Activated naive CD8-positive, alpha-beta T cell treated with anti-CD3 and anti-CD28 coated beads for 36 hours (primary cell): Measurements from ENCODE around the gene ARHGAP32. TPM values are rescaled to one million over a fixed set of nuclear protein-coding genes. Genes with fewer than 3 reads are reported as not detected.

ENCODE experiments used
- DNase-seq: peaks from one replicate; pipeline ENCODE4 v3.0.0; 2021
- H3K27ac Mint-ChIP-seq: one replicate; pipeline ENCODE4 v1.8.0; 2022; ENCODE audit warnings: mild to moderate bottlenecking, moderate library complexity, mixed read lengths
- H3K27me3 Mint-ChIP-seq: one replicate; pipeline ENCODE4 v1.8.0; 2022; ENCODE audit warnings: mild to moderate bottlenecking, mixed read lengths
- H3K36me3 Mint-ChIP-seq: one replicate; pipeline ENCODE4 v1.8.0; 2021; ENCODE audit warnings: mild to moderate bottlenecking, mixed read lengths
- H3K4me1 Mint-ChIP-seq: one replicate; pipeline ENCODE4 v1.8.0; 2021; ENCODE audit warnings: mixed read lengths
- H3K4me3 Mint-ChIP-seq: one replicate; pipeline ENCODE4 v1.8.0; 2022; ENCODE audit warnings: mild to moderate bottlenecking, moderate library complexity, mixed read lengths
- H3K9me3 Mint-ChIP-seq: one replicate; pipeline ENCODE4 v1.8.0; 2022; ENCODE audit warnings: mixed read lengths
- total RNA-seq, 2 experiments: library from RNA; stranded (reverse); gene quantifications; one replicate each; pipeline ENCODE4 v1.2.3, GENCODE V29; 2021

Gene ARHGAP32
- 1 to 10 TPM; 6.5 to 7.4 TPM for total RNA-seq

DNA sequence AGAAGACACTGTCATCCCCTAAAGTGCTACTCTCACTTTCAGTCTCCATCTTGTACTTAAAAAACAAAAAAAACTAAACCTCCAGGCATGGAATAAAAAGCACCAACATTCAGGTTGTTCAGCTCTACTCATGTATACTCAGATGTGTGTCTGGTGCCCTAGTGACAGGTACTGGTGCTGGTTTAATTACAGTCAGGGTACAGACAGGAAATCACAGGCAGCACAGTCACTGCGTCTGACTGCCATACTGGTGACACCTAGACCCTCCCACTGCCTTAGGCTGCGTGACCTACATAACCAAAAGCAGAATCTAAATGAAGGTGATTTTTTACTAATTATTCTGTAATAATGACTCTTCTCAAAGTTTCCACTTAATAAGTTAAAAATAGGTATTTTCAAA lies at the start of gene ARHGAP32:
ARHGAP32 (minus strand) TSS at position 176 of the 400 bp plus-strand sequence; CDS start at position 49, 127 bp downstream.
- H3K9me3 Mint-ChIP-seq, result no peaks in the 10 kb centered on the region
- no peak within 1 kb of the TSS for H3K4me3 Mint-ChIP-seq
- no peak within 1 kb of the TSS for H3K27ac Mint-ChIP-seq
- H3K27me3 Mint-ChIP-seq, result no peaks in the 10 kb centered on the region
- peak; percentile 17 for DNase-seq
- H3K4me1 Mint-ChIP-seq, result no peaks in the 10 kb centered on the region
- no peaks in the 10 kb centered on the region for H3K36me3 Mint-ChIP-seq

DNA sequence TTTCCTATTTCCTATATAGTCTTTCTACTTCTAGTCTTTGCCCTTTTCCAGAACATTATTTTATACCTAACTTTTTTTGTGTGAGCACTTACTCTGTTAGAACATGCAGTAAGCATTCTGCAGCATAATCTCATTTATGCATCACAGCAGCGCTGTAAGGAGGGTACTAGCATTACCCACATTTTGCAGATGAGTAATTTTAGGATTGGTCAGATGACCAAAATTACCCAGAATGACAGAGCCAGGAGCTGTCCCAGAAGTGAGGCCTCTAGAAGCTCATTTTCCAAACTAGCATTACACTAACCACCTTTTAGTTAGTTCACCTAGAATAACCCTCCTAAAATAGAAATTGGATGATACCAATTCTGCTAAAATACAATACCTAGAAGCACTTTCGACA lies 47.1 kb upstream of the ARHGAP32 start:
- no peak overlapping the region for H3K4me3 Mint-ChIP-seq
- H3K27me3 Mint-ChIP-seq, result no peaks in the 10 kb centered on the region
- peaks cover 9% of the 10 kb centered on the region for H3K36me3 Mint-ChIP-seq
- H3K4me1 Mint-ChIP-seq, result peaks cover 5% of the 10 kb centered on the region
- H3K9me3 Mint-ChIP-seq, result peaks cover 2% of the 10 kb centered on the region
- DNase-seq, result no peak
- H3K27ac Mint-ChIP-seq, result no peak overlapping the region

DNA sequence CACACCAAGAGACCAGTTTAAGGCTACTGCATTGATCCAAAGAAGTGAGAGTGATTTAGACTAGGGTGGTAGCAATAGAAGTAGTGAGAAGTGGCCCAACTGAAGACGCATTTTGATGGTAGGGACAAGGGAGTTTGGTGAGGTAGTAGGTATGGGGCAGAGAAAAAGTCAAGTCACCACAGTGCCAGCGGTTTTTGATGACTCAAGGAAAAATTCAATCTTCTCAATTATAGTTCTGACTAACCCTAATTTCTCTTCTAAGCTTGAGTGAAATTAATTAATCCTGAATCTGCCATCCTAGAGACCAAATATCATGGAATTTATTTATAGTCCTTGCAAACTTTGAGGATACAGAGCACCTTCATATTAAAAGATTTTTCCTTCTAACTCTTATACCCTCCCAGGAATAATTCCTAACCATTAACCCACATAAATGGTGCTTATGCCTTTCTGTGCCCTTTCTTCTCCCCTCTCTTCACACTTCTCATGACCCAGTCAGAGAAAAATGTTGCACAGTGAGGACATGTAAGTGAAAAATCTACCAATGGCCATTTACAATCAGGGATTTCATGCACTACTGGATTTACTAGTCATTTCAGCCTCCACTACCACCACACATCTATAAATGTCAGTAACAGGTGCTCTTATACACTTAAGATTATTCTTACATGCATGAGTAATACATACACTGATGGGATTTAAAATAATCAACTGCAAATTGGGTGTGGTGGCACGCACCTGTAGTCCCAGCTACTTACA lies 45.9 kb upstream of the ARHGAP32 start:
- Mint-ChIP-seq H3K27ac (no peak overlapping the region), H3K27me3 (no peaks in the 10 kb centered on the region), H3K9me3 (peaks cover 2% of the 10 kb centered on the region), H3K4me1 (peaks cover 2% of the 10 kb centered on the region), H3K4me3 (no peak overlapping the region), H3K36me3 (peaks cover 9% of the 10 kb centered on the region)
- no peak for DNase-seq

DNA sequence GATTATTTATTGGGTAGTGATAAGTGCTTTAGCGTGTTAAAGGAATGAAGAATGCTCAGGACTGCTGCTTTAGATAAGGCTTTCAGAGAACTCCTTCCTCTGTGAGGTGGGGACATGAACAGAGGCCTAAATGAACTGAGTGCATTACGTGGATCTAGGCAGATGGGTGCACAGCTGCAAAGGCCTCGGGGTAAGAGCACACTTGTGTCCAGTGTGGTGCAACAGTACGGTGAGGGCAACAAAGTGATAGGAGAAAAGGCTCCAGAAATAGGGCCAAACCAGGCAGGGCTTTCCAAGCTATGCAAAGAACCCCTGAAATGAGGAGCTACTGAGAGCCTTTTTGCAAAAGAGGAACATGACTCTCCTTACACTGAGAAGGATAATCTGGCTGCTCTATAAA lies 45.3 kb upstream of the ARHGAP32 start:
- no peak for DNase-seq
- Mint-ChIP-seq H3K36me3 (peaks cover 9% of the 10 kb centered on the region), H3K4me3 (no peak overlapping the region), H3K9me3 (peaks cover 2% of the 10 kb centered on the region), H3K27ac (no peak overlapping the region), H3K4me1 (peaks cover 2% of the 10 kb centered on the region), H3K27me3 (no peaks in the 10 kb centered on the region)

DNA sequence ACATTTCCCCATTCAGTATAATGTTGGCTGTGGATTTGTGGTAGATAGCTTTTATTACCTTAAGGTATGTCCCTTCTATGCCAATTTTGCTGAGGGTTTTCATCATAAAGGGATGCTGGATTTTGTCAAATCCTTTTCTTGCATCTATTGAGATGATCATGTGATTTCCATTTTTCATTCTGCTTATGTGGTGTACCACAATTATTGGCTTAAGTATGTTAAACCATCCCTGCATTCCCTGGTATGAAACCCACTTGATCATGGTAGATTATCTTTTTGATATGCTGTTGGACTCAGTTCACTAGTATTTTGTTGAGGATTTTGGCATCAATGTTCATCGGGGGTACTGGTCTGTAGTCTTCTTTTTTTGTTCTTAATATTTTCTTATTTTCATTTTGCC lies 44.7 kb upstream of the ARHGAP32 start:
- H3K27ac Mint-ChIP-seq, result no peak overlapping the region
- H3K9me3 Mint-ChIP-seq, result peaks cover 2% of the 10 kb centered on the region
- H3K4me1 Mint-ChIP-seq, result peaks cover 2% of the 10 kb centered on the region
- no peak for DNase-seq
- H3K36me3 Mint-ChIP-seq, result peaks cover 9% of the 10 kb centered on the region
- no peak overlapping the region for H3K4me3 Mint-ChIP-seq
- H3K27me3 Mint-ChIP-seq, result no peaks in the 10 kb centered on the region

DNA sequence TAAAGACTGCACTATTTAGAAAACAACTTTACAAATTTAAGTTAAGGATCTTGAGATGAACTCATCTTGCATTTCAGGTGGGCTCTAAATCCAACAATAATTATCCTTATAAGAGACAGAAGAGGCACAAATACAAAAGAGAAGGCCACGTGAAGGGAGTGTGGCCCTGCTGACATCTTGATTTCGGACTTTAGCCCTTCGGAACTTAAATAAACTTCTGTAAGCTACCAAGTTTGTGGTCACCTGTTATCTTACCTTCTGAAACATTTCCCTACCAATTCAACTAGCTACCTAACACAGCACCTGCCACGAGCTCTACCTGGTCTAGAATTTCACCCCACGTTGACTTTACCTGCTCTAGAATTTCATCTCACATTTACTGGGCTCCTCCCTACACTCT lies 42.9 kb upstream of the ARHGAP32 start:
- peaks cover 2% of the 10 kb centered on the region for H3K4me1 Mint-ChIP-seq
- DNase-seq, result no peak

DNA sequence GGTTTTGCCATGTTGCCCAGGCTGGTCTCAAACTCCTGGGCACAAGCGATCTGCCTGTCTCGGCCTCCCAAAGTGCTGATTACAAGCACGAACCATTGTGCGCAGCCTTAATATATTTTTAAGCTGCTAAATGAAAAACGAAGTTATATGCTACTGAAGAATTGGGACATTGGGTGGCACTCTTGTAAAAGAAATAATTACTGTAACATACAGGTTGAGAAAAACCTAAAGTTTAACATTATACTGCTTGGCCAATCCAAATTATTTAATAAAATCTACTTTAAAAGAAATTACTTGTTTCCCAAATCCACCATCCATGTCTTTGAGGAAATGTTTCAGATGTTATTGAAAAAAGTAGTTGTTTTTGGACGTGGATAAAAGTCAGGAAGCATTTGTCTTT lies 37.9 kb upstream of the ARHGAP32 start:
- Mint-ChIP-seq H3K4me3 (no peak overlapping the region), H3K4me1 (no peaks in the 10 kb centered on the region), H3K27me3 (no peaks in the 10 kb centered on the region), H3K27ac (no peak overlapping the region), H3K9me3 (peaks cover 13% of the 10 kb centered on the region), H3K36me3 (peaks cover 11% of the 10 kb centered on the region)
- no peak for DNase-seq

More for the DNA sequence above, 42.9 kb upstream of the ARHGAP32 start:
- Mint-ChIP-seq H3K36me3 (peaks cover 9% of the 10 kb centered on the region), H3K4me3 (no peak overlapping the region), H3K9me3 (peaks cover 2% of the 10 kb centered on the region), H3K27me3 (no peaks in the 10 kb centered on the region), H3K27ac (no peak overlapping the region)

DNA sequence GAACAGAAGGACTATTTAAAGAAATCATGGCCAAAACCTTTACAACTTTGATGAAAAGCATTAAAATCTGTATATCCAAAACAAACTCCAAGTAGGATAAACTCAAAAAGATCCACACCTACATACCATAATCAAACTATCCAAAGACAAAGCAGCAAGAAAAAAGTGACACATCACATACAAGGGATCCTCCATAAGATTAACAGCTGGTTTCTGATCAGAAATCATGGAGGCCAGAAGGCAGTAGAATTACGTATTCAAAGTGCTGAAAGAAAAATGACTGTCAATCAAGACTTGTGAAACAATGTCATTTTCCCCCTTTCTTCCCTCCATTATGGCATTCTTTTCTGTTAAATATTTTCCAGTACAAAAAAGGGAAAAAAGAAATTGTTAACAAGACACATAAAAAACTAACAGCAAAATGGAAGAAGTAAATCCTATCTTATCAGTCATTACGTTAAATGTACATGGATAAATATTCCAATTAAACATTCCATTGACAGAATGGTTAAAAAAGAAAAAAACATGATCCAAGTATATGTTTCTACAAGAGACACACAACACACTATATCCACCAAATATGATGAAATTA lies 34.2 kb upstream of the ARHGAP32 start:
- Mint-ChIP-seq H3K27me3 (no peaks in the 10 kb centered on the region), H3K4me3 (no peak overlapping the region), H3K9me3 (peaks cover 13% of the 10 kb centered on the region), H3K4me1 (no peaks in the 10 kb centered on the region), H3K27ac (no peak overlapping the region), H3K36me3 (peaks cover 11% of the 10 kb centered on the region)
- DNase-seq, result no peak

DNA sequence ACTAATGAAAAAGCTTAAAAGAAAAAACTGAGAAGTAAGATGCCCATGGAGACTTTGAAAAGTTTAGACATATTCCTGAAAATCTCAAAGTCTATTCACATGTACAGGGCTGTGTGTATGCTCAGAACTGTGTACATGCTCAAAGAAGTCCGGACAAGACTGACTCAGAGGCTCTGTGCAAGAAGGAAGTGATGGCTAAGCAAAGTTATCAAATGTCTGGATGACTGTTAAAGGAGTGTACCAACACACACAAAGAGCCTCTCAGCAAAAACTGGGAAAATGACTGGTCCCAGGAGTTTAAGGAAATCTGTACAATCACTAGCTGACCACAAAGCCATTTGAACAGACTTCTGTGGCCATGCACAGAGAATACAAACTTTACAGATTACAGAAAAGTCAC lies 33.1 kb upstream of the ARHGAP32 start:
- no peak for DNase-seq
- Mint-ChIP-seq H3K27ac (no peak overlapping the region), H3K9me3 (peaks cover 13% of the 10 kb centered on the region), H3K36me3 (peaks cover 11% of the 10 kb centered on the region), H3K4me1 (no peaks in the 10 kb centered on the region), H3K27me3 (no peaks in the 10 kb centered on the region), H3K4me3 (no peak overlapping the region)

DNA sequence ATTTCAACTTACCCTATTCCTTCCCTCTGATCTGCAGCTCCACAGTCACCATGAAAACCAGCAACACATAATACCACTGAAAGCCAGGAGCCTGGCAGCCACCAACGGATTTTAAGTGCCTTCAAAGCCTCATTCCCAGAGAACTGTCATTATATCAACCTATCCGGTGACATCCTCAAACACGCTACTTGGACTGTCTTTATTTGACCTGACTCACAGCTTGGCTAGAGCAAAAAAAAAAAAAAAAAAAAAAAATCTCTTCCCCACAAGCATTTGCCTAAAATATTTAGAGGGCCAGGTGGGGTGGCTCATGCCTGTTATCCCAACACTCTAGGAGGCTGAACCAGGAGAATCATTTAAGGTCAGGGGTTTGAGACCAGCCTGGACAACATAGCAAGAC lies 32.4 kb upstream of the ARHGAP32 start:
- Mint-ChIP-seq H3K27ac (no peak overlapping the region), H3K36me3 (peaks cover 11% of the 10 kb centered on the region), H3K4me1 (no peaks in the 10 kb centered on the region), H3K27me3 (no peaks in the 10 kb centered on the region), H3K9me3 (peaks cover 13% of the 10 kb centered on the region), H3K4me3 (no peak overlapping the region)
- no peak for DNase-seq

DNA sequence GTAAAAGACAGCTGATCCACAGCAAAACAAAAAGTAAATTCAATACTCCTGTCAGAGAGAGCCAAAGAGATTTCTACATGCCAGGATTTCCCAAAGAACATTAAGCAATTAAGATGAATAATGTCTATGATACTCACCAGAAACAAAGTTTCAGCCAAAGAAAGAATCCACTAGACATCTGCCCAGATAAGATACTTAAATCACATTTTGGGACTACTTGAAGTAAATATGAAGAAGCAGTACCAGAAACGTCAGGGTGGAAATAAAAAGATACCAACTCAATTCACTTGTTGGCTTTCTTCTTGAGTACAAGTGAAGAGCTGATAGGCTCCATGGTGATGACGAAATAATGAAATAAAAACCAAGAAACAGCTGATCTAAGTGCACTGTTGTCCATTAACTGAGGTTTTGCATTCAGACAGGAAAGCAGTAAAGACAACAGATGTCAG lies 31.6 kb upstream of the ARHGAP32 start:
- Mint-ChIP-seq H3K27ac (no peak overlapping the region), H3K36me3 (peaks cover 11% of the 10 kb centered on the region), H3K9me3 (peaks cover 13% of the 10 kb centered on the region), H3K4me1 (no peaks in the 10 kb centered on the region), H3K27me3 (no peaks in the 10 kb centered on the region), H3K4me3 (no peak overlapping the region)
- no peak for DNase-seq

DNA sequence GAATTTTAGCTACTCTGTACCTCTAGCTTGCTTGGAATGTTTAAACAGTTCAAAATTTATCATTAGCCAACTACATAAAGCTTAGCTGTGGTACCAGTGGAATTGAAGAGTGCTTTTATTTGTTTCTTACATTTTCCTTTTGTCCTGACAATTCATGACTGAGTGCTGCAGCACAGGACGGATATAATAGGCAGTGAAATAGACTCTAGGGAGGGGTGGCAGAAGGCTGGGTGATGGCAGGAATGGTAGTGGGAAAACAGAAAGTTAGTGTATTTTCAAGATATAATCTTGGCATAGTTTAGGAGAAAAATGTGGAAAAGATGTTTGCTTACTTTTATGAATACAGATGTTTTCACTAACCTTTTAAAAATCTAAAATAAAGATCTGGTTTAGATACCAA lies 31.1 kb upstream of the ARHGAP32 start:
- Mint-ChIP-seq H3K9me3 (peaks cover 13% of the 10 kb centered on the region), H3K27me3 (no peaks in the 10 kb centered on the region), H3K4me1 (no peaks in the 10 kb centered on the region), H3K36me3 (peaks cover 11% of the 10 kb centered on the region), H3K4me3 (no peak overlapping the region), H3K27ac (no peak overlapping the region)
- no peak for DNase-seq

DNA sequence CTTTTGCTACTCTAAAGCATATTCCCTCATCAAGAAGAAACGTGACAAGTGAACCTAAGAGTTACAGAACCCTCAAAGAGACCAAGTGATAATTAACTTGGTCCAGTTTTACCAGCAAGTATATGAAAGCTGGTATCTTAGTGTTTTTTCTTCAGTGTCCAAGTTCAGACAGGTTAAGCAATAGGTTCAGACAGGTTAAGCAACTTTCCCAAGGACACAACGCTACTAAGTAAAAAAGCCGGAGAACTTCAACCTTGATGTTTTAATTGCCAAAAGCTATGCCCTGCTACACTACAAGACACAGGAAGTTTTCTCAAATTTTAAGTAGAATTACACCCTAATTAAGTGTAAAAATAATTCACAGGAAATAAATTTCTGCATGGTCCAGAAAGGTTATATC lies 30.0 kb upstream of the ARHGAP32 start:
- no peak for DNase-seq
- H3K36me3 Mint-ChIP-seq, result peaks cover 11% of the 10 kb centered on the region
- H3K4me1 Mint-ChIP-seq, result no peaks in the 10 kb centered on the region
- no peak overlapping the region for H3K4me3 Mint-ChIP-seq
- peaks cover 8% of the 10 kb centered on the region for H3K9me3 Mint-ChIP-seq
- H3K27me3 Mint-ChIP-seq, result no peaks in the 10 kb centered on the region
- H3K27ac Mint-ChIP-seq, result no peak overlapping the region

DNA sequence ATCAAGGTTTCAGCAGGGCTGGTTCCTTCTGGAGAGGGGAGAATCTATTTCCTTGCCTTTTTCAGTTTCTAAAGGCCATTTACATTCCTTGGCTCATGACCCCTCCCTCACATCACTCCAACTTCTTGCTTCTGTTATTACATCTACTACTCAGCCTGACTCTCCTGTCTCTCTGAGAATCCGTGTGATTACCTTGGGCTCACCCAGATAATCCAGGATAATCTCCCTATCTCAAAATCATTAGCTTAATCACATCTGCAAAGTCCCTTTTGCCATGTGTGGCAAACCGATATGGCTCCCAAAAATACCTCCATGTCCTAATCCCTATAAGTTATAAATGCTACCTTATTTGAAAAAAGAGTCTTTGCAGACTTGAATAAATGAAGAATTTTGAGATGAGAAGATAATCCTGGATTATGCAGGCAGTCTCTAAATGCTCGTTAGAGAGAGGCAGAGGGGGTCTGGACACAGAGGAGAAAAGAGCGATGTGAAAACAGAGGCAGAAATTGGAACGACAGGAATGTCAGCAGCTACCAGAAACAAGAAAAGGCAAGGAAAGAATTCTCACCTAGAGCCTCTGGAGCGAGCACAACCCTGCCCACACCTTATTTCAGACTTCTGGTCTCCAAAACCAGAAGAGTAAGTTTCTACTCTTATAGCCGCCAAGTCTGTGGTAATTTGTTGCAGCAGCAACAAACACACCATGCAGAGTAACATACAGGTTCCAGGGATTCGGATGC lies 23.6 kb upstream of the ARHGAP32 start:
- Mint-ChIP-seq H3K4me1 (peaks cover 5% of the 10 kb centered on the region), H3K27ac (no peak overlapping the region), H3K27me3 (no peaks in the 10 kb centered on the region), H3K4me3 (no peak overlapping the region), H3K9me3 (no peaks in the 10 kb centered on the region), H3K36me3 (no peaks in the 10 kb centered on the region)
- DNase-seq, result no peak

DNA sequence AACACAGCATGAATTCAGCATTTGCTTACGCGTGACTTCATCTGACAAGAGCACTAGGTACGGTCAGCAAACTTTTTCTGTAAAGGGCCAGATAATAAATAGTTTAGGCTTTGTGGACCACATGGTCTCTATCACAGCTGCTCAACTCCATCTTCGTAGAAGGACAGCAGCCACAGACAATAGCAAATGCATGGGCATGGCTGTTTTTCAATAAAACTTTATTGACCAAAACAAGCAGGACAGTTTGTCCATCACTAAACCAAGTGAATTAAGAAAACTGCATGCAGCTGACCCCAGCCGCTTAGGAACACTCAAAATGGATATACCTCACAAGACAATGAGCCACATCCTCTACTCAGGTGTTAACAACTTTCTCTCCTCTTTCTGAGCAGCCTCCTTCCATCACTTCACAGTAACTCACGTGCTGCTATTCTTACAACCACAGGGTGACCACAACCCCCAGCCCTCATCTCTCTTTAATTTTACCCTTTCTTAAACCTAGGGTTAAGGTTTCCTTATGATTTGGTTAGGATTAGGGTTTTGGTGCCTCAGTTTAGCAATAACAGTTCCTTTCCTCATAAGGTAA lies 22.7 kb upstream of the ARHGAP32 start:
- peaks cover 5% of the 10 kb centered on the region for H3K4me1 Mint-ChIP-seq
- H3K27ac Mint-ChIP-seq, result no peak overlapping the region
- no peak for DNase-seq
- H3K36me3 Mint-ChIP-seq, result no peaks in the 10 kb centered on the region
- H3K4me3 Mint-ChIP-seq, result no peak overlapping the region
- no peaks in the 10 kb centered on the region for H3K27me3 Mint-ChIP-seq
- no peaks in the 10 kb centered on the region for H3K9me3 Mint-ChIP-seq
